HepG2 (cell line): Measurements from ENCODE around the gene COL27A1. TPM values are rescaled to one million over a fixed set of nuclear protein-coding genes. Genes with fewer than 3 reads are reported as not detected.

Experiments
- ATAC-seq: fragments of 200-7000 bp; cut with Tn5 transposase; 3 replicates; pipeline ENCODE4 v1.9.1; 2020; ENCODE audit warnings: mild to moderate bottlenecking, moderate library complexity
- BruUV-seq: library from RNA; stranded (reverse); fragments of 400-500 nt; replicated peaks from 2 replicates; lab custom pipeline; 2021; lab: Mats Ljungman, UMichigan
- CTCF ChIA-PET: fragments of 300-600 bp; formaldehyde crosslinking; extraction: SDS; loops from one replicate; lab custom pipeline; 2021; ENCODE audit warnings: low total read pairs, inconsistent platforms, low intra/inter-chr PET ratio; lab: Yijun Ruan, JAX
- POLR2A ChIA-PET: fragments of 350-600 bp; sonication (Branson Sonifier 250); formaldehyde crosslinking; loops from one replicate; lab custom pipeline; 2020; ENCODE audit warnings: antibody characterized with exemption, inconsistent platforms; lab: Yijun Ruan, JAX
- DNase-seq: peaks from one replicate; pipeline ENCODE4 v3.0.0-alpha.2; 2015; ENCODE audit warnings: low spot score
- FAIRE-seq: peaks from 3 replicates; lab custom pipeline; 2011; peaks lifted over from hg19 to GRCh38; lab: Jason Lieb, UNC
- H2AFZ ChIP-seq: one replicate; pipeline ENCODE4 v1.6.1; 2011; ENCODE audit warnings: low read length, inconsistent platforms
- H3K27ac ChIP-seq: fragments of 300-600 bp; 3 replicates; pipeline ENCODE4 v1.8.0; 2011; ENCODE audit warnings: mixed run types, mild to moderate bottlenecking, mixed read lengths, low read length, inconsistent platforms; ENCODE audit not compliant: insufficient read depth; ENCODE audit errors: extremely low read length
- H3K27me3 ChIP-seq, 2 experiments: fragments of 200-600 bp in 1 of 2; 2 replicates in 1 of 2; 3 replicates in 1 of 2; pipeline versions ENCODE4 v1.6.0 to v1.8.0; 2011; ENCODE audit warnings: low read length in 2 of 2, mild to moderate bottlenecking in 2 of 2, moderate library complexity in 2 of 2, inconsistent platforms in 1 of 2; ENCODE audit not compliant: insufficient read depth in 2 of 2, control insufficient read depth in 1 of 2
- H3K36me3 ChIP-seq, 2 experiments: fragments of 200-600 bp in 1 of 2; replicated peaks in 1 of 2; 2 replicates in 1 of 2; 3 replicates in 1 of 2; pipeline versions ENCODE4 v1.5.1 to v1.8.0; 2011; ENCODE audit warnings: low read length in 2 of 2, inconsistent platforms in 1 of 2; ENCODE audit not compliant: insufficient read depth in 2 of 2, control insufficient read depth in 1 of 2
- H3K4me1 ChIP-seq: 2 replicates; pipeline ENCODE4 v1.5.1; 2012; ENCODE audit warnings: low read length, inconsistent platforms; ENCODE audit not compliant: insufficient read depth
- H3K4me2 ChIP-seq: 2 replicates; pipeline ENCODE4 v1.6.0; 2011; ENCODE audit warnings: low read depth, low read length, inconsistent platforms
- H3K4me3 ChIP-seq, 3 experiments: fragments of 200-600 bp in 1 of 3; sonication (generic), shearing (Covaris generic) in 1 of 3; replicated peaks in 1 of 3; 2 replicates each; pipeline ENCODE4 v1.5.1; 2011 to 2016; ENCODE audit warnings: low read length in 3 of 3, inconsistent platforms in 2 of 3, low read depth in 2 of 3, mild to moderate bottlenecking in 2 of 3, control low read depth in 1 of 3, mixed read lengths in 1 of 3; ENCODE audit not compliant: insufficient read depth in 1 of 3
- H3K79me2 ChIP-seq: one replicate; pipeline ENCODE4 v1.6.1; 2011; ENCODE audit warnings: low read length, inconsistent platforms; ENCODE audit not compliant: insufficient read depth
- H3K9ac ChIP-seq: 2 replicates; pipeline ENCODE4 v1.6.0; 2011; ENCODE audit warnings: mild to moderate bottlenecking, low read depth, low read length, inconsistent platforms; ENCODE audit not compliant: insufficient read depth
- H3K9me3 ChIP-seq: 2 replicates; pipeline ENCODE4 v1.5.1; 2012; ENCODE audit warnings: mild to moderate bottlenecking, low read length
- H4K20me1 ChIP-seq: 2 replicates; pipeline ENCODE4 v1.6.0; 2011; ENCODE audit warnings: inconsistent platforms, mild to moderate bottlenecking, low read length, moderate library complexity; ENCODE audit not compliant: insufficient read depth
- BRCA1 ChIP-seq: sonication (generic); formaldehyde crosslinking; IDR thresholded peaks from 2 replicates; pipeline ENCODE4 v1.4.0; 2020; ENCODE audit warnings: missing genetic modification reagents
- GABPA ChIP-seq, 2 experiments: IDR thresholded peaks; 2 replicates each; pipeline ENCODE4 v1.6.1; 2011 to 2016; ENCODE audit warnings: low read depth in 2 of 2, low read length in 1 of 2, missing biosample characterization in 1 of 2, missing genetic modification characterization in 1 of 2
- MED13 ChIP-seq: sonication (generic); formaldehyde crosslinking; IDR thresholded peaks from 2 replicates; pipeline ENCODE4 v1.5.0; 2020; ENCODE audit warnings: missing genetic modification reagents
- PBX2 ChIP-seq: IDR thresholded peaks from 2 replicates; pipeline ENCODE4 v1.6.1; 2016; ENCODE audit warnings: control low read depth
- REST ChIP-seq, 2 experiments: IDR thresholded peaks; 2 replicates each; pipeline ENCODE4 v1.6.1; 2011 to 2012; ENCODE audit warnings: low read length in 2 of 2, borderline replicate concordance in 1 of 2, low read depth in 1 of 2, mild to moderate bottlenecking in 1 of 2, moderate library complexity in 1 of 2
- SMAD9 ChIP-seq: sonication (generic); formaldehyde crosslinking; IDR thresholded peaks from 2 replicates; pipeline ENCODE4 v1.5.1; 2020; ENCODE audit warnings: mild to moderate bottlenecking, missing genetic modification reagents
- TRIM22 ChIP-seq: fragments of 450-650 bp; IDR thresholded peaks from 2 replicates; pipeline ENCODE4 v1.6.1; 2017
- U2AF1 ChIP-seq: fragments of 200-400 bp; formaldehyde crosslinking; optimal IDR thresholded peaks from 2 replicates; pipeline ENCODE3; 2017; ENCODE audit warnings: mild to moderate bottlenecking, low read depth, low read length
- ZMYM3 ChIP-seq: sonication (generic); formaldehyde crosslinking; IDR thresholded peaks from 2 replicates; pipeline ENCODE4 v1.5.1; 2020; ENCODE audit warnings: mild to moderate bottlenecking, missing genetic modification reagents
- ZNF280D ChIP-seq: sonication (generic); formaldehyde crosslinking; IDR thresholded peaks from 2 replicates; pipeline ENCODE4 v1.5.1; 2020; ENCODE audit warnings: mild to moderate bottlenecking, missing genetic modification reagents
- ZNF343 ChIP-seq: sonication (generic); formaldehyde crosslinking; IDR thresholded peaks from 2 replicates; pipeline ENCODE4 v1.4.0; 2020; ENCODE audit warnings: mild to moderate bottlenecking, missing genetic modification reagents
- ZNF496 ChIP-seq: sonication (generic); formaldehyde crosslinking; IDR thresholded peaks from 2 replicates; pipeline ENCODE4 v1.8.1; 2023; ENCODE audit warnings: mild to moderate bottlenecking, moderate library complexity, missing genetic modification reagents; ENCODE audit not compliant: insufficient replicate concordance
- ZNF629 ChIP-seq: sonication (generic); formaldehyde crosslinking; conservative IDR thresholded peaks from 2 replicates; pipeline ENCODE4 v1.5.0; 2020; ENCODE audit warnings: missing genetic modification reagents
- WGBS: methylation state at CpG from one replicate; pipeline ENCODE4 v1.1.6; 2017; ENCODE audit warnings: low lambda C conversion rate; 5-methylcytosine and 5-hydroxymethylcytosine counted together
- in situ Hi-C: cut with HindIII; loops from 2 replicates; pipeline ENCODE4 v1.10.0; 2017; ENCODE audit warnings: low pct_unique_long_range_greater_than_20kb; ENCODE audit not compliant: extremely low pct_ligation_motif_present
- intact Hi-C: fragments of 100-400 bp; cut with micrococcal nuclease; formaldehyde crosslinking; loops from one replicate; pipeline ENCODE4 v1.10.0; 2022; ENCODE audit not compliant: unreplicated experiment
- polyA plus RNA-seq, 8 experiments: library from polyadenylated mRNA; depleted of rRNA in 3 of 8; stranded (reverse) in 7 of 8; unstranded in 1 of 8; fragments of >200 nt; fragmentation: Illumina TruSeq in 4 of 8; extraction: Trizol in 4 of 8; gene quantifications; 2 replicates each; pipeline versions ENCODE4 v1.2.1 to v1.2.3, GENCODE V29; 2011 to 2016; ENCODE audit warnings: low read depth in 4 of 8, missing spikeins in 1 of 8, mixed read lengths in 1 of 8; ENCODE audit not compliant: insufficient read depth in 1 of 8
- total RNA-seq, 5 experiments: library from RNA; depleted of rRNA; stranded (reverse); fragments of >200 nt; fragmentation: Illumina TruSeq; extraction: Trizol; gene quantifications; 2 replicates each; pipeline ENCODE4 v1.2.3, GENCODE V29; 2016; ENCODE audit warnings: low read depth in 1 of 5

The COL27A1 gene
- total and polyA plus RNA-seq, 2 of the 13 experiments (the other 11 are each of a cell fraction or from before 2014, with no cell fraction given), result 71.3 to 89.1 TPM

- Histone ChIP-seq H3K36me3 (peaks cover 32 to 77% of the 10 kb centered on the region in 2 experiments), H3K79me2 (no peaks in the 10 kb centered on the region), H3K4me3 (no peak overlapping the region), H3K9me3 (no peaks in the 10 kb centered on the region), H3K4me2 (no peak overlapping the region), H3K27me3 (no peaks in the 10 kb centered on the region), H2AFZ (no peak overlapping the region), H3K4me1 (peaks cover 19% of the 10 kb centered on the region), H4K20me1 (no peaks in the 10 kb centered on the region), H3K9ac (no peak overlapping the region), H3K27ac (no peak overlapping the region)
- ChIA-PET CTCF (no interaction called here), POLR2A (no interaction called here)
- WGBS, result 96% methylated on average over 12 of the region's 16 CpGs
- ATAC-seq (no peak), FAIRE-seq (no peak), DNase-seq (no peak)
- intact Hi-C loops (no loop called here), in situ Hi-C loops (no loop called here)
- BruUV-seq, result no TSS peak
- TF ChIP-seq ZMYM3 (CRISPR knock-in tag), result 0 out of 2 replicates have a peak, but pooled peaks have one; percentile 24
- TF ChIP-seq ZNF280D (CRISPR knock-in tag), result no peak
- TF ChIP-seq ZNF496, result no peak
- TF ChIP-seq ZNF343 (CRISPR knock-in tag), result no peak
- TF ChIP-seq ZNF629 (CRISPR knock-in tag), result peak; percentile 92
- no peak for TF ChIP-seq TRIM22
- no peak for TF ChIP-seq SMAD9
- TF ChIP-seq U2AF1, result no peak
- TF ChIP-seq REST (IDR thresholded peaks at IDR 0.05; ENCODE audit: borderline replicate concordance in 1 of 2, low read depth in 1 of 2, low read length in 2 of 2), result no peak
- no peak for TF ChIP-seq MED13 (CRISPR knock-in tag)
- TF ChIP-seq GABPA (IDR thresholded peaks at IDR 0.05; ENCODE audit: low read depth, low read length), result 0 out of 2 replicates have a peak, but pooled peaks have one; percentile 16
- no peak for TF ChIP-seq GABPA (CRISPR knock-in tag; IDR thresholded peaks at IDR 0.05; ENCODE audit: low read depth)
- TF ChIP-seq BRCA1 (CRISPR knock-in tag), result no peak
- no peak for TF ChIP-seq PBX2 (CRISPR knock-in tag)
Measured at GRCh38 chr9:114227288-114228015, 72.1 kb downstream of the COL27A1 start.
